HepG2 (cell line): ENCODE measurements around the gene FUT6. TPM values are rescaled to one million over a fixed set of nuclear protein-coding genes. Genes with fewer than 3 reads are reported as not detected.

Experiments used
- FOSL1 ChIP-seq: sonication (generic); formaldehyde crosslinking; IDR thresholded peaks from 2 replicates; pipeline ENCODE4 v1.9.0; 2021; ENCODE audit warnings: missing genetic modification reagents, borderline replicate concordance
- GABPA ChIP-seq, 2 experiments: IDR thresholded peaks; 2 replicates each; pipeline ENCODE4 v1.6.1; 2011 to 2016; ENCODE audit warnings: low read depth in 2 of 2, low read length in 1 of 2, missing biosample characterization in 1 of 2, missing genetic modification characterization in 1 of 2
- MIXL1 ChIP-seq: IDR thresholded peaks from 2 replicates; pipeline ENCODE4 v1.6.1; 2016
- PHF20 ChIP-seq: sonication (generic); formaldehyde crosslinking; IDR thresholded peaks from 2 replicates; pipeline ENCODE4 v1.5.0; 2020; ENCODE audit warnings: mild to moderate bottlenecking, missing genetic modification reagents
- POLR2G ChIP-seq: fragments of 200-400 bp; formaldehyde crosslinking; IDR thresholded peaks from 2 replicates; pipeline ENCODE4 v1.6.1; 2018; ENCODE audit warnings: mild to moderate bottlenecking, low read depth, low read length, moderate library complexity
- PRMT3 ChIP-seq: sonication (generic); formaldehyde crosslinking; IDR thresholded peaks from 2 replicates; pipeline ENCODE4 v1.8.1; 2022; ENCODE audit warnings: low read depth, mild to moderate bottlenecking, moderate library complexity, missing genetic modification reagents, borderline replicate concordance
- PRPF4 ChIP-seq: fragments of 200-400 bp; formaldehyde crosslinking; IDR thresholded peaks from 2 replicates; pipeline ENCODE4 v1.6.1; 2016; ENCODE audit warnings: low read length, low read depth; ENCODE audit not compliant: poor library complexity, severe bottlenecking
- RBFOX2 ChIP-seq: fragments of 200-400 bp; formaldehyde crosslinking; IDR thresholded peaks from 2 replicates; pipeline ENCODE4 v1.6.1; 2017; ENCODE audit warnings: low read depth, mild to moderate bottlenecking, low read length
- TRIM24 ChIP-seq: sonication (generic); formaldehyde crosslinking; IDR thresholded peaks from 2 replicates; pipeline ENCODE4 v1.8.0; 2022; ENCODE audit warnings: mild to moderate bottlenecking, missing genetic modification reagents
- ZEB1 ChIP-seq: IDR thresholded peaks from 2 replicates; pipeline ENCODE4 v1.6.1; 2012; ENCODE audit warnings: mild to moderate bottlenecking, low read depth, inconsistent platforms; ENCODE audit not compliant: insufficient replicate concordance
- ZFYVE20 ChIP-seq: sonication (generic); formaldehyde crosslinking; IDR thresholded peaks from 2 replicates; pipeline ENCODE4 v1.8.0; 2023; ENCODE audit warnings: low read depth, mild to moderate bottlenecking, moderate library complexity, missing genetic modification reagents, borderline replicate concordance
- ZNF33A ChIP-seq: sonication (generic); formaldehyde crosslinking; IDR thresholded peaks from 2 replicates; pipeline ENCODE4 v1.5.1; 2020; ENCODE audit warnings: missing genetic modification reagents, mild to moderate bottlenecking, moderate library complexity, borderline replicate concordance
- ZNF430 ChIP-seq: sonication (generic); formaldehyde crosslinking; IDR thresholded peaks from 2 replicates; pipeline ENCODE4 v1.9.0; 2021; ENCODE audit warnings: mild to moderate bottlenecking, missing genetic modification reagents
- ZNF432 ChIP-seq: sonication (generic); formaldehyde crosslinking; IDR thresholded peaks from 2 replicates; pipeline ENCODE4 v1.5.0; 2020; ENCODE audit warnings: missing genetic modification reagents, mild to moderate bottlenecking, borderline replicate concordance
- ZNF552 ChIP-seq: sonication (generic); formaldehyde crosslinking; IDR thresholded peaks from 2 replicates; pipeline ENCODE4 v1.9.0; 2022; ENCODE audit warnings: missing genetic modification reagents, mild to moderate bottlenecking, borderline replicate concordance
- ZNF737 ChIP-seq: sonication (generic); formaldehyde crosslinking; IDR thresholded peaks from 2 replicates; pipeline ENCODE4 v1.5.0; 2020; ENCODE audit warnings: missing genetic modification reagents, mild to moderate bottlenecking, borderline replicate concordance
- ZSCAN22 ChIP-seq: sonication (generic); formaldehyde crosslinking; IDR thresholded peaks from 2 replicates; pipeline ENCODE4 v1.4.0; 2020; ENCODE audit warnings: mild to moderate bottlenecking, missing genetic modification reagents
- ZSCAN25 ChIP-seq: sonication (generic); formaldehyde crosslinking; IDR thresholded peaks from 2 replicates; pipeline ENCODE4 v1.8.0; 2022; ENCODE audit warnings: mild to moderate bottlenecking, missing genetic modification reagents
- ZSCAN29 ChIP-seq: sonication (generic); formaldehyde crosslinking; conservative IDR thresholded peaks from 2 replicates; pipeline ENCODE4 v1.4.0; 2020; ENCODE audit warnings: mild to moderate bottlenecking, missing genetic modification reagents
- polyA plus RNA-seq, 8 experiments: library from polyadenylated mRNA; depleted of rRNA in 3 of 8; stranded (reverse) in 7 of 8; unstranded in 1 of 8; fragments of >200 nt; fragmentation: Illumina TruSeq in 4 of 8; extraction: Trizol in 4 of 8; gene quantifications; 2 replicates each; pipeline versions ENCODE4 v1.2.1 to v1.2.3, GENCODE V29; 2011 to 2016; ENCODE audit warnings: low read depth in 4 of 8, missing spikeins in 1 of 8, mixed read lengths in 1 of 8; ENCODE audit not compliant: insufficient read depth in 1 of 8
- total RNA-seq, 5 experiments: library from RNA; depleted of rRNA; stranded (reverse); fragments of >200 nt; fragmentation: Illumina TruSeq; extraction: Trizol; gene quantifications; 2 replicates each; pipeline ENCODE4 v1.2.3, GENCODE V29; 2016; ENCODE audit warnings: low read depth in 1 of 5
- TF ChIP-seq, protein P1 (sequence below): sonication (generic); formaldehyde crosslinking; IDR thresholded peaks from 2 replicates; pipeline ENCODE4 v1.5.1; 2020; ENCODE audit warnings: mild to moderate bottlenecking, missing genetic modification reagents
- TF ChIP-seq, protein P2 (sequence below): sonication (generic); formaldehyde crosslinking; IDR thresholded peaks from 2 replicates; pipeline ENCODE4 v1.4.0; 2020; ENCODE audit warnings: mild to moderate bottlenecking, missing genetic modification reagents
- TF ChIP-seq, protein P3 (sequence below): sonication (generic); formaldehyde crosslinking; conservative IDR thresholded peaks from 2 replicates; pipeline ENCODE4 v1.8.0; 2022; ENCODE audit warnings: mild to moderate bottlenecking, moderate library complexity, missing genetic modification reagents

FUT6 gene
- total and polyA plus RNA-seq, 2 of the 13 experiments (the other 11 are each of a cell fraction or from before 2014, with no cell fraction given), result 8.2 to 27.7 TPM

DNA sequence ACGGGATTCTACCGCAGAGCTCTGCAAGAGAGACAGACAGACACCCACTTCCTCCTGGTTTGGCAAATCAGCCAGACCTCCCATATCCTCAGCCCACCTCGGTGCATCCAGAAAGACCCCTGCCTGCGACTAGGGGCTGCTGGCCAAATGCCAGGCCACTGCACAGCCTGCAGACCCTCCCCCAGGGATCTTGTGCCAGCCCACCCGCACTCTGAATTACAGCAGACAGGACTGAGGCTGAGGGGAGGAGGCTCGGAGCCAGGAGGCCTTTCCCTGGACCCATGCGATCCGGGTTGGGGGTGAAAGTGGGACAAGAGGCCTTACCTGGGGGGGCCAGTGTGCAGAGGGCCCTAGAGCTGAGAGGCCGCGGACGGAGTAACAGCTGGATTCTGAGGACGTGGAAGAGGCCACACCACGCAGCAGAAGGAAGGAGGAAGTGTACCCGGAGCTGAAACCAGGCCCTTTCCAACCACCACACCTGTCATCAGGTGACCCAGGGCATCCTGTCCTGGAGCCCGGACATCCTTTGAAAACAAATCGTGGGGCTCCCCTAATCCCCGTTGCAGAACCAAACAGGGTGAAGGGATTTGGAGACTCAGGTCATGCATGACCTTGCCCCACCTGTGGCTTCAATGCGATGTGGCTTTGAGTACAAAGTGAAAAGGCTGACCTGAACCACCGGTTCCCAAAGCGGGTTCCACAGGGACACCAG lies 993 bp downstream of the FUT6 start (continued):
- TF ChIP-seq, protein P1, sequence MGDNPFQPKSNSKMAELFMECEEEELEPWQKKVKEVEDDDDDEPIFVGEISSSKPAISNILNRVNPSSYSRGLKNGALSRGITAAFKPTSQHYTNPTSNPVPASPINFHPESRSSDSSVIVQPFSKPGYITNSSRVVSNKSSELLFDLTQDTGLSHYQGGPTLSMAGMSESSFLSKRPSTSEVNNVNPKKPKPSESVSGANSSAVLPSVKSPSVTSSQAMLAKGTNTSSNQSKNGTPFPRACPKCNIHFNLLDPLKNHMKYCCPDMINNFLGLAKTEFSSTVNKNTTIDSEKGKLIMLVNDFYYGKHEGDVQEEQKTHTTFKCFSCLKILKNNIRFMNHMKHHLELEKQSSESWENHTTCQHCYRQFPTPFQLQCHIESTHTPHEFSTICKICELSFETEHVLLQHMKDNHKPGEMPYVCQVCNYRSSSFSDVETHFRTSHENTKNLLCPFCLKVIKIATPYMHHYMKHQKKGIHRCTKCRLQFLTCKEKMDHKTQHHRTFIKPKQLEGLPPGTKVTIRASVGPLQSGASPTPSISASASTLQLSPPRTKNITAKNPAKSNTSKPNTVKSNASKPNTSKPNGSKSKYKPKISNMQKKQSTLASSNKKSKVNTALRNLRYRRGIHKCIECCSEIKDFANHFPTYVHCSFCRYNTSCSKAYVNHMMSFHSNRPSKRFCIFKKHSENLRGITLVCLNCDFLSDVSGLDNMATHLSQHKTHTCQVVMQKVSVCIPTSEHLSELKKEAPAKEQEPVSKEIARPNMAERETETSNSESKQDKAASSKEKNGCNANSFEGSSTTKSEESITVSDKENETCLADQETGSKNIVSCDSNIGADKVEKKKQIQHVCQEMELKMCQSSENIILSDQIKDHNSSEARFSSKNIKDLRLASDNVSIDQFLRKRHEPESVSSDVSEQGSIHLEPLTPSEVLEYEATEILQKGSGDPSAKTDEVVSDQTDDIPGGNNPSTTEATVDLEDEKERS, result no peak
- 0 out of 2 replicates have a peak, but pooled peaks have one; percentile 18 for TF ChIP-seq ZNF737 (CRISPR knock-in tag)
- TF ChIP-seq, protein P2, sequence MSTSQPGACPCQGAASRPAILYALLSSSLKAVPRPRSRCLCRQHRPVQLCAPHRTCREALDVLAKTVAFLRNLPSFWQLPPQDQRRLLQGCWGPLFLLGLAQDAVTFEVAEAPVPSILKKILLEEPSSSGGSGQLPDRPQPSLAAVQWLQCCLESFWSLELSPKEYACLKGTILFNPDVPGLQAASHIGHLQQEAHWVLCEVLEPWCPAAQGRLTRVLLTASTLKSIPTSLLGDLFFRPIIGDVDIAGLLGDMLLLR (CRISPR knock-in tag), result no peak
- 0 out of 2 replicates have a peak, but pooled peaks have one; percentile 30 for TF ChIP-seq ZSCAN25
- no peak for TF ChIP-seq ZNF552 (CRISPR knock-in tag)
- no peak for TF ChIP-seq ZNF432
- no peak for TF ChIP-seq ZNF33A (CRISPR knock-in tag)
- TF ChIP-seq ZEB1, result peak; percentile 86
- TF ChIP-seq ZFYVE20 (CRISPR knock-in tag), result no peak
- peak; percentile 65; the same call in 1 of the 2 replicates for TF ChIP-seq ZNF430 (CRISPR knock-in tag)
- TF ChIP-seq RBFOX2, result peak; percentile 53; the same call in 1 of the 2 replicates
- TF ChIP-seq PHF20, result 0 out of 2 replicates have a peak, but pooled peaks have one; percentile 8
- TF ChIP-seq FOSL1 (CRISPR knock-in tag), result no peak
- no peak for TF ChIP-seq TRIM24
- TF ChIP-seq, protein P3, sequence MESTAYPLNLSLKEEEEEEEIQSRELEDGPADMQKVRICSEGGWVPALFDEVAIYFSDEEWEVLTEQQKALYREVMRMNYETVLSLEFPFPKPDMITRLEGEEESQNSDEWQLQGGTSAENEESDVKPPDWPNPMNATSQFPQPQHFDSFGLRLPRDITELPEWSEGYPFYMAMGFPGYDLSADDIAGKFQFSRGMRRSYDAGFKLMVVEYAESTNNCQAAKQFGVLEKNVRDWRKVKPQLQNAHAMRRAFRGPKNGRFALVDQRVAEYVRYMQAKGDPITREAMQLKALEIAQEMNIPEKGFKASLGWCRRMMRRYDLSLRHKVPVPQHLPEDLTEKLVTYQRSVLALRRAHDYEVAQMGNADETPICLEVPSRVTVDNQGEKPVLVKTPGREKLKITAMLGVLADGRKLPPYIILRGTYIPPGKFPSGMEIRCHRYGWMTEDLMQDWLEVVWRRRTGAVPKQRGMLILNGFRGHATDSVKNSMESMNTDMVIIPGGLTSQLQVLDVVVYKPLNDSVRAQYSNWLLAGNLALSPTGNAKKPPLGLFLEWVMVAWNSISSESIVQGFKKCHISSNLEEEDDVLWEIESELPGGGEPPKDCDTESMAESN (CRISPR knock-in tag), result no peak
- TF ChIP-seq POLR2G, result no peak
- no peak for TF ChIP-seq GABPA (IDR thresholded peaks at IDR 0.05; ENCODE audit: low read depth, low read length)
- no peak for TF ChIP-seq GABPA (CRISPR knock-in tag; IDR thresholded peaks at IDR 0.05; ENCODE audit: low read depth)
- TF ChIP-seq MIXL1 (CRISPR knock-in tag), result no peak
- TF ChIP-seq ZSCAN22 (CRISPR knock-in tag), result no peak
- TF ChIP-seq ZSCAN29 (CRISPR knock-in tag), result peak; percentile 11; the same call in 1 of the 2 replicates
- no peak for TF ChIP-seq PRPF4
- TF ChIP-seq PRMT3, result no peak
